GM20431 (cell line): ENCODE results near the gene CUTA.
"Not testable (repeated sequence)": the region's sequence is repeated elsewhere in the genome, so short reads cannot be mapped to it uniquely, and the experiment has no call there.

Experiments
- in situ Hi-C: fragments of 300-500 bp; cut with MseI, MboI; formaldehyde crosslinking; loops from one replicate; pipeline ENCODE4 v1.15.0; 2020; ENCODE audit warnings: low sequenced_read_pairs; ENCODE audit not compliant: unreplicated experiment

The CUTA gene

GRCh38 chr6:33410711-33411631 lies 6.9 kb downstream of the CUTA start, which contains the start of gene PHF1:
Gene PHF1 (plus strand): TSS chr6:33411014. CDS start chr6:33412264, 1,250 bp downstream.
- in situ Hi-C loops: no loop called here

- in situ Hi-C loops: no loop called here
Measured at GRCh38 chr6:33410050-33410710, 7.7 kb downstream of the CUTA start.

GRCh38 chr6:33407132-33407718 lies 10.7 kb downstream of the CUTA start:
- in situ Hi-C loops: no loop called here

GRCh38 chr6:33406126-33406525 lies 11.8 kb downstream of the CUTA start:
- in situ Hi-C loops: no loop called here

GRCh38 chr6:33405386-33405940 lies 12.4 kb downstream of the CUTA start:
- in situ Hi-C loops: no loop called here

GRCh38 chr6:33404884-33405283 lies 13.0 kb downstream of the CUTA start:
- in situ Hi-C loops: no loop called here

GRCh38 chr6:33399881-33400280 lies 18.0 kb downstream of the CUTA start:
- in situ Hi-C loops: not testable (repeated sequence)

GRCh38 chr6:33398601-33399000 lies 19.3 kb downstream of the CUTA start:
- in situ Hi-C loops: not testable (repeated sequence)

- in situ Hi-C loops: no loop called here
Measured at GRCh38 chr6:33397541-33397940, 20.4 kb downstream of the CUTA start.

GRCh38 chr6:33392979-33393378 lies 24.9 kb downstream of the CUTA start:
- in situ Hi-C loops: no loop called here

- in situ Hi-C loops: no loop called here
Measured at GRCh38 chr6:33392595-33392948, 25.3 kb downstream of the CUTA start.

GRCh38 chr6:33391922-33392594 lies 25.8 kb downstream of the CUTA start:
- in situ Hi-C loops: no loop called here

- in situ Hi-C loops: no loop called here
Measured at GRCh38 chr6:33391278-33391921, 26.5 kb downstream of the CUTA start, which contains the start of gene KIFC1. Gene KIFC1 (plus strand): TSS chr6:33391823. CDS start chr6:33391986, 163 bp downstream.

GRCh38 chr6:33390767-33391277 lies 27.1 kb downstream of the CUTA start:
- in situ Hi-C loops: no loop called here

- in situ Hi-C loops: no loop called here
Measured at GRCh38 chr6:33390173-33390572, 27.7 kb downstream of the CUTA start.

- in situ Hi-C loops: no loop called here
Measured at GRCh38 chr6:33384581-33385020, 33.3 kb downstream of the CUTA start.

GRCh38 chr6:33383427-33384185 lies 34.3 kb downstream of the CUTA start:
- in situ Hi-C loops: no loop called here

GRCh38 chr6:33380272-33380981 lies 37.5 kb downstream of the CUTA start:
- in situ Hi-C loops: no loop called here
